MM.1S (cell line): ENCODE results near the gene EPHA2.

ENCODE experiments used
- DNase-seq: peaks from one replicate; pipeline ENCODE4 v3.0.0-alpha.2; 2015
- H2AFZ ChIP-seq: fragments of 300-600 bp; sonication (generic); 2 replicates; pipeline ENCODE4 v1.6.0; 2016; ENCODE audit warnings: antibody characterized with exemption, low read length
- H3F3A ChIP-seq: fragments of 300-600 bp; sonication (generic); 2 replicates; pipeline ENCODE4 v1.6.1; 2016; ENCODE audit warnings: mild to moderate bottlenecking, antibody characterized with exemption, low read length, moderate library complexity, mixed read lengths; ENCODE audit not compliant: insufficient read depth
- H3K27ac ChIP-seq: fragments of 300-600 bp; sonication (generic); 2 replicates; pipeline ENCODE4 v1.5.1; 2016; ENCODE audit warnings: mild to moderate bottlenecking, low read length
- H3K27me3 ChIP-seq: fragments of 300-600 bp; sonication (generic); replicated peaks from 2 replicates; pipeline ENCODE4 v1.6.0; 2016; ENCODE audit warnings: low read length; ENCODE audit not compliant: insufficient read depth
- H3K36me3 ChIP-seq: fragments of 300-600 bp; sonication (generic); replicated peaks from 2 replicates; pipeline ENCODE4 v1.6.1; 2016; ENCODE audit warnings: mild to moderate bottlenecking, low read length, mixed read lengths; ENCODE audit not compliant: insufficient read depth
- H3K4me1 ChIP-seq: fragments of 300-600 bp; sonication (generic); 2 replicates; pipeline ENCODE4 v1.6.1; 2016; ENCODE audit warnings: low read length, mixed read lengths
- H3K4me2 ChIP-seq: fragments of 300-600 bp; sonication (generic); 2 replicates; pipeline ENCODE4 v1.6.0; 2016; ENCODE audit warnings: low read depth, low read length
- H3K4me3 ChIP-seq: fragments of 300-600 bp; sonication (generic); 2 replicates; pipeline ENCODE4 v1.5.1; 2016; ENCODE audit warnings: low read length, mixed read lengths
- H3K79me2 ChIP-seq: fragments of 300-600 bp; sonication (generic); 2 replicates; pipeline ENCODE4 v1.6.1; 2016; ENCODE audit warnings: mixed run types, low read length, mixed read lengths
- H3K9ac ChIP-seq: fragments of 300-600 bp; sonication (generic); 2 replicates; pipeline ENCODE4 v1.6.1; 2016; ENCODE audit warnings: low read length, mixed read lengths
- H3K9me2 ChIP-seq: fragments of 300-600 bp; sonication (generic); replicated peaks from 2 replicates; pipeline ENCODE4 v1.6.1; 2016; ENCODE audit warnings: mild to moderate bottlenecking, low read length, mixed read lengths; ENCODE audit not compliant: insufficient read depth
- H3K9me3 ChIP-seq: fragments of 300-600 bp; sonication (generic); replicated peaks from 2 replicates; pipeline ENCODE4 v1.6.1; 2016; ENCODE audit warnings: mild to moderate bottlenecking, low read length, mixed read lengths; ENCODE audit not compliant: insufficient read depth
- H4K20me1 ChIP-seq: fragments of 300-600 bp; sonication (generic); 2 replicates; pipeline ENCODE4 v1.6.1; 2016; ENCODE audit warnings: mild to moderate bottlenecking, low read length, moderate library complexity, mixed read lengths; ENCODE audit not compliant: insufficient read depth
- EZH2 ChIP-seq: fragments of 300-600 bp; sonication (generic); optimal IDR thresholded peaks from 2 replicates; pipeline ENCODE3; 2017; ENCODE audit warnings: low read depth, mild to moderate bottlenecking, antibody characterized with exemption, low read length, mixed read lengths
- EZH2phosphoT487 ChIP-seq: fragments of 300-600 bp; sonication (generic); IDR thresholded peaks from 2 replicates; pipeline ENCODE4 v1.6.1; 2018; ENCODE audit warnings: antibody characterized with exemption, low read length
- TF ChIP-seq, protein P1 (sequence below): fragments of 300-600 bp; sonication (generic); IDR thresholded peaks from 2 replicates; pipeline ENCODE4 v1.5.1; 2016; ENCODE audit warnings: antibody characterized with exemption, low read length, mixed read lengths

EPHA2 gene

DNA sequence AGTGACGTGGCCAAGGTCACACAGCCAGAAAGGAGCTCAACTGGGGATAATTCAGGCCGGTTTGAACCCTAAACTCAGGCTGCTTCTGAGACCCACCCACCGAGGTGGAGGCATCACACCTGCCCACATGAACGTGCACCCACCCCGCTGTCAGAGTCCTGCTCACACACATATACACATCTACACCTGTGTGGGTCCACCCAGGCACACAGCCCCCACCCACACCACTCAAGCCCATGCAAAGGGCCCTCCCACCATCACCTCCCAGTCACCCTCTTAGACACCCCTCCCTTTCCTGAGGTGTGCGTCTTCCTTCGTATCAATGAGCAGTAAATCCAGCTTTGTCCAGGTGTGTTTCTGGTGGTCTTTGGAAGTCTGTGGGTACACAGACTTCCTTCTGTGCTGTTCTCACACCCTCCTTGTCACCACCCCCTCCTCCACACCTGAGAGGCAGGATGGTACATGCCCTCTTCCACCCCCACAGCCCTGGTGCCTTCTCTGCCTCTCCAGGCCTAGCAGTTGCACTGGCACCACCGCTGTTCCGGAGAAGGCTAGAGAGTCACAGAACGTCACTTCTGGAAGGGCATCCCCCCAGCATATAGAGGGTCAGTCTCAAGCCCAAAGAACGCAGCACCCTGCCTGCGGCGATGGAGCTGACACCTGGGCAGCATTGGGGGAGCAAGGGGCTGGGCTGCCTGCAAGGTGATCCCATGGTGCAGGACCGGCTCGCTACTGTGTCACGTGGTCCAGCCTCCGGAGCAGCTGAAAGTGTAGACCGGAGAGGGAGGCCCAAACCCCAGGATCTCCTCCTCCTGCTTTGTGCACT is 63.6 kb downstream of the EPHA2 start:
- H3K79me2 ChIP-seq = no peaks in the 10 kb centered on the region
- TF ChIP-seq EZH2phosphoT487 (no peak), EZH2 (no peak)
- TF ChIP-seq, protein P1, sequence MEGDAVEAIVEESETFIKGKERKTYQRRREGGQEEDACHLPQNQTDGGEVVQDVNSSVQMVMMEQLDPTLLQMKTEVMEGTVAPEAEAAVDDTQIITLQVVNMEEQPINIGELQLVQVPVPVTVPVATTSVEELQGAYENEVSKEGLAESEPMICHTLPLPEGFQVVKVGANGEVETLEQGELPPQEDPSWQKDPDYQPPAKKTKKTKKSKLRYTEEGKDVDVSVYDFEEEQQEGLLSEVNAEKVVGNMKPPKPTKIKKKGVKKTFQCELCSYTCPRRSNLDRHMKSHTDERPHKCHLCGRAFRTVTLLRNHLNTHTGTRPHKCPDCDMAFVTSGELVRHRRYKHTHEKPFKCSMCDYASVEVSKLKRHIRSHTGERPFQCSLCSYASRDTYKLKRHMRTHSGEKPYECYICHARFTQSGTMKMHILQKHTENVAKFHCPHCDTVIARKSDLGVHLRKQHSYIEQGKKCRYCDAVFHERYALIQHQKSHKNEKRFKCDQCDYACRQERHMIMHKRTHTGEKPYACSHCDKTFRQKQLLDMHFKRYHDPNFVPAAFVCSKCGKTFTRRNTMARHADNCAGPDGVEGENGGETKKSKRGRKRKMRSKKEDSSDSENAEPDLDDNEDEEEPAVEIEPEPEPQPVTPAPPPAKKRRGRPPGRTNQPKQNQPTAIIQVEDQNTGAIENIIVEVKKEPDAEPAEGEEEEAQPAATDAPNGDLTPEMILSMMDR = no peak
- H3K4me2 ChIP-seq = no peak overlapping the region
- H2AFZ ChIP-seq = no peak overlapping the region
- H3K9ac ChIP-seq = no peak overlapping the region
- no peak overlapping the region for H3K4me3 ChIP-seq
- no peaks in the 10 kb centered on the region for H3K9me3 ChIP-seq
- H3K36me3 ChIP-seq = no peaks in the 10 kb centered on the region
- no peaks in the 10 kb centered on the region for H3F3A ChIP-seq
- no peaks in the 10 kb centered on the region for H3K4me1 ChIP-seq
- peaks cover 88% of the 10 kb centered on the region for H3K27me3 ChIP-seq
- H3K9me2 ChIP-seq = no peaks in the 10 kb centered on the region
- H3K27ac ChIP-seq = no peak overlapping the region
- H4K20me1 ChIP-seq = no peaks in the 10 kb centered on the region
- no peak for DNase-seq

DNA sequence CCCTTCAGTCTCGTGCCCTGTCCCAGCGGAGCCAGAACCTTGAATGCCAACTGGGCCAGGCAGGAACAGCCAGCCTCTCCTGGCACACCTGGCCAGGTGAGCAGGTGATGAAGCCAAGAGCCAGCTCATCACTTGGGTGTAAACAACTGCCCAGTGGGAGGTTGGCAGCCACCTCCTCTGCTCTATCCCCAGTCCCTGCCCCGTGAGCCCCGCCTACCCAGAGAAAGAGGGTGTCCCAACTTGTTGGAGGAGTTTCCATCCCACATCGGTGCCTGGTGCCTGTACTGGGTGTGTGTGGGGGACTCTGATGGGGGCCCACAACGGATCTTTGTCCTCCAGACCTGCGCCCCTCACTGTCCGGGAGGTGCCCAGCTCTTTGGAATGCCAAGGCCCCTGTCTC is 64.6 kb downstream of the EPHA2 start:
- Histone ChIP-seq H3K4me3 (no peak overlapping the region), H3K9me3 (no peaks in the 10 kb centered on the region), H3K27ac (no peak overlapping the region), H3K9ac (no peak overlapping the region), H2AFZ (no peak overlapping the region), H3K4me2 (no peak overlapping the region), H3K36me3 (no peaks in the 10 kb centered on the region), H3K9me2 (no peaks in the 10 kb centered on the region), H4K20me1 (no peaks in the 10 kb centered on the region), H3F3A (no peaks in the 10 kb centered on the region), H3K27me3 (peaks cover 80% of the 10 kb centered on the region), H3K79me2 (no peaks in the 10 kb centered on the region), H3K4me1 (no peaks in the 10 kb centered on the region)
- no peak for DNase-seq
- TF ChIP-seq EZH2 (no peak), EZH2phosphoT487 (no peak)
- TF ChIP-seq, protein P1 = no peak

DNA sequence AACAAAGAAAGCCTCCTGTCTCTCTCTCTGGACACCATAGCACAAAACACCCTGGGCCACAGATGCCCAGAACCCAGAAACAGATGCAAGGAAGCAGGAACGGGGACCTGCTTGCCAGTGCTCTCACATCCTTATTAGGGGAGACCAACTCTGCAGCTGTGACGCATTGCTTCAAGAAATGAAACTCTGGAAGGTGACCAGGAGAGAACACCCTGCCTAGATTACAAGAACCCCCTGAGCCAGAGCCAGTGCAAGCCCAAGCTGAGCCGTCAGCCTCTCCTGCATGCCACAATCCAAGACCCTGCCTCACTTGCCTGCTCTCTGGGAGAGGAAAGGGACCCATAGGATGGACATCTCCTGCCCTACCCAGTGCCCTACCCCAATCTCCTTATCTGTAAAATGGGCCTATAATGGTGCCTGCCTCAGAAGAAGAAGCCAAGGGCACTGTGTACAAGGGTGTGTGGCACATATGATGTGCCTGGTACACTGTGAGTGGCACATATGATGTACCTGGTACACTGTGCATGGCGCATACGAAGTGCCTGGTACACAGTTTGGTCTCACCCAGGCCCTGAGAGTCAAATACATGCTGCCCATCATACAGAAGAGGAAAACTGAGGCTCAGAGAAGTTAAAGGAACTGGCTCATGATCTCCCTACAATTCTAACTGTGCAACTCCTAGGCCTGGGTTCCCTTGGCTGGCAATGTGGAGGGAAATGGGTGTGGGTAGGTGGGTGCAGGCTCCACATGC is 65.6 kb downstream of the EPHA2 start:
- Histone ChIP-seq H4K20me1 (no peaks in the 10 kb centered on the region), H3K36me3 (no peaks in the 10 kb centered on the region), H2AFZ (no peak overlapping the region), H3K4me3 (no peak overlapping the region), H3K4me1 (no peaks in the 10 kb centered on the region), H3F3A (no peaks in the 10 kb centered on the region), H3K27me3 (peaks cover 72% of the 10 kb centered on the region), H3K9ac (no peak overlapping the region), H3K9me2 (no peaks in the 10 kb centered on the region), H3K27ac (no peak overlapping the region), H3K9me3 (no peaks in the 10 kb centered on the region), H3K4me2 (no peak overlapping the region), H3K79me2 (no peaks in the 10 kb centered on the region)
- TF ChIP-seq EZH2phosphoT487 = no peak
- no peak for TF ChIP-seq EZH2
- no peak for DNase-seq
